ENCODE results near the gene VCPKMT.

The VCPKMT gene

GRCh38 chr14:50061664-50062437 lies 54.5 kb downstream of the VCPKMT start:
- DNase-seq (ENCODE audit: low read depth) = peak; percentile 38
- no peak for TF ChIP-seq CTCF (IDR thresholded peaks at IDR 0.05; ENCODE audit: insufficient read depth, low read depth, low read length, missing control alignments)

GRCh38 chr14:50060871-50061663 lies 55.3 kb downstream of the VCPKMT start:
- TF ChIP-seq CTCF (IDR thresholded peaks at IDR 0.05; ENCODE audit: insufficient read depth, low read depth, low read length, missing control alignments) = peak; percentile 10
- no peak overlapping the region for H3K4me3 ChIP-seq (ENCODE audit: low read length)
- DNase-seq (ENCODE audit: low read depth) = peak; percentile 96

More at GRCh38 chr14:50061664-50062437, 54.5 kb downstream of the VCPKMT start:
- no peak overlapping the region for H3K4me3 ChIP-seq (ENCODE audit: low read length)

GRCh38 chr14:50059763-50060616 lies 56.4 kb downstream of the VCPKMT start:
- TF ChIP-seq CTCF (IDR thresholded peaks at IDR 0.05; ENCODE audit: insufficient read depth, low read depth, low read length, missing control alignments) = no peak
- no peak for DNase-seq (ENCODE audit: low read depth)
- no peak overlapping the region for H3K4me3 ChIP-seq (ENCODE audit: low read length)

All from epithelial cell of esophagus (primary cell).